WTC11 (cell line): ENCODE data around the gene MEP1A. TPM values are rescaled to one million over a fixed set of nuclear protein-coding genes. Genes with fewer than 3 reads are reported as not detected.

Experiments used
- ATAC-seq: fragments of 200-7000 bp; cut with Tn5 transposase; 2 replicates; pipeline ENCODE4 v1.10.0; 2021; ENCODE audit warnings: mild to moderate bottlenecking, moderate library complexity
- CTCF ChIA-PET: fragments of 300-600 bp; sonication (Branson Sonifier 250); formaldehyde crosslinking; loops from one replicate; lab custom pipeline; 2021; ENCODE audit warnings: antibody characterized with exemption; lab: Charles Lee
- POLR2A ChIA-PET: fragments of 350-600 bp; sonication (Branson Sonifier 250); formaldehyde crosslinking; loops from one replicate; lab custom pipeline; 2021; ENCODE audit warnings: antibody characterized with exemption; lab: Charles Lee
- DNase-seq: peaks from one replicate; pipeline ENCODE4 v3.0.0; 2021; ENCODE audit warnings: low spot score
- H3K27ac Mint-ChIP-seq: 2 replicates; pipeline ENCODE4 v1.8.0; 2021; ENCODE audit warnings: mixed read lengths
- H3K27me3 Mint-ChIP-seq: 2 replicates; pipeline ENCODE4 v1.8.0; 2021; ENCODE audit warnings: low read depth, mild to moderate bottlenecking, moderate library complexity, mixed read lengths
- H3K36me3 Mint-ChIP-seq: 2 replicates; pipeline ENCODE4 v1.8.0; 2021; ENCODE audit warnings: mixed read lengths
- H3K4me1 Mint-ChIP-seq: 2 replicates; pipeline ENCODE4 v1.8.0; 2022; ENCODE audit warnings: mixed read lengths
- H3K4me3 Mint-ChIP-seq: 2 replicates; pipeline ENCODE4 v1.8.0; 2021; ENCODE audit warnings: mild to moderate bottlenecking, moderate library complexity, mixed read lengths
- H3K9me3 Mint-ChIP-seq: 2 replicates; pipeline ENCODE4 v1.8.0; 2021; ENCODE audit warnings: mixed read lengths
- ARID4B ChIP-seq: sonication (generic); formaldehyde crosslinking; IDR thresholded peaks from 2 replicates; pipeline ENCODE4 v1.8.0; 2023; ENCODE audit warnings: missing genetic modification reagents, mild to moderate bottlenecking, borderline replicate concordance
- CREM ChIP-seq: sonication (generic); formaldehyde crosslinking; IDR thresholded peaks from 2 replicates; pipeline ENCODE4 v1.8.1; 2022; ENCODE audit warnings: mild to moderate bottlenecking, missing genetic modification reagents, moderate library complexity
- E2F1 ChIP-seq: sonication (generic); formaldehyde crosslinking; IDR thresholded peaks from 2 replicates; pipeline ENCODE4 v1.8.0; 2022; ENCODE audit warnings: mild to moderate bottlenecking, missing genetic modification reagents
- EMX1 ChIP-seq: fragments of 250-450 bp; sonication (Bioruptor Pico); IDR thresholded peaks from 2 replicates; pipeline ENCODE4 v1.8.0; 2021; ENCODE audit warnings: mild to moderate bottlenecking
- FOXP4 ChIP-seq: sonication (generic); formaldehyde crosslinking; IDR thresholded peaks from 2 replicates; pipeline ENCODE4 v1.8.0; 2022; ENCODE audit warnings: mild to moderate bottlenecking, missing genetic modification reagents
- IRF2 ChIP-seq: sonication (generic); formaldehyde crosslinking; IDR thresholded peaks from 2 replicates; pipeline ENCODE4 v1.8.0; 2022; ENCODE audit warnings: low read depth, missing genetic modification reagents, borderline replicate concordance
- MYBL2 ChIP-seq: sonication (generic); formaldehyde crosslinking; IDR thresholded peaks from 2 replicates; pipeline ENCODE4 v1.8.1; 2023; ENCODE audit warnings: mild to moderate bottlenecking, moderate library complexity, missing genetic modification reagents
- NR3C1 ChIP-seq: sonication (generic); formaldehyde crosslinking; conservative IDR thresholded peaks from 2 replicates; pipeline ENCODE4 v1.8.1; 2023; ENCODE audit warnings: low read depth, mild to moderate bottlenecking, missing genetic modification reagents
- RELA ChIP-seq: sonication (generic); formaldehyde crosslinking; IDR thresholded peaks from 2 replicates; pipeline ENCODE4 v1.8.1; 2022; ENCODE audit warnings: missing genetic modification reagents, mild to moderate bottlenecking, borderline replicate concordance
- RORB ChIP-seq: fragments of 250-450 bp; sonication (Bioruptor Pico); IDR thresholded peaks from 2 replicates; pipeline ENCODE4 v1.9.0; 2021; ENCODE audit warnings: mild to moderate bottlenecking
- SOX15 ChIP-seq: fragments of 250-450 bp; sonication (Bioruptor Pico); IDR thresholded peaks from 2 replicates; pipeline ENCODE4 v1.9.0; 2021; ENCODE audit warnings: mild to moderate bottlenecking
- STAT6 ChIP-seq: sonication (generic); formaldehyde crosslinking; conservative IDR thresholded peaks from 2 replicates; pipeline ENCODE4 v1.8.1; 2023; ENCODE audit warnings: mild to moderate bottlenecking, low read depth, missing genetic modification reagents, moderate library complexity
- TEAD4 ChIP-seq: sonication (generic); formaldehyde crosslinking; IDR thresholded peaks from 2 replicates; pipeline ENCODE4 v1.8.0; 2022; ENCODE audit warnings: mild to moderate bottlenecking, missing genetic modification reagents
- ZNF232 ChIP-seq: sonication (generic); formaldehyde crosslinking; IDR thresholded peaks from 2 replicates; pipeline ENCODE4 v1.8.0; 2022; ENCODE audit warnings: mild to moderate bottlenecking, missing genetic modification reagents
- ZNF423 ChIP-seq: fragments of 250-450 bp; sonication (Bioruptor Pico); IDR thresholded peaks from 2 replicates; pipeline ENCODE4 v2.1.2; 2022; ENCODE audit warnings: mild to moderate bottlenecking, moderate library complexity
- total RNA-seq: library from RNA; stranded (reverse); gene quantifications from 3 replicates; pipeline ENCODE4 v1.2.3, GENCODE V29; 2021
- TF ChIP-seq, protein P1 (sequence below): sonication (generic); formaldehyde crosslinking; conservative IDR thresholded peaks from 2 replicates; pipeline ENCODE4 v1.8.1; 2022; ENCODE audit warnings: mild to moderate bottlenecking, missing genetic modification reagents

The MEP1A gene
- total RNA-seq, 1 experiment from 2014 or later: 0.09 TPM

DNA sequence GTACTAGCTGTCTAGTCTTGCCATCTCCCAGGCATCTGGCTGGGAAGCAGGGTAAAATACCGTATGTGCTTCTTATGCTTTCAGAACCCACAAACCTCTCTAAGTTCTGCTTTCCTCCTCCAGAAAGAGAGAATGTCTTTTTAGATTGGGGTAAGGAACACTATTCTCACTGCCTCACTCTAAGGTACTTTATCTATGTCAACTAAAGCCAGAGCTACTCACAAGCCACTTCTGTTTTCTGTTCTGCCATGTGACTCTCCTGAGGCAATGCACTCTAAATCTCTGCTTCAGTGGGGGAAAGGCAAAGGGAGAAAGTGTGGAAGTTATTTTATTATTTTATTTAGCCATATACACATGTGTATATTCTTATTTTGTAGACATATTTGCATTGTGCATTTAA lies 15.6 kb downstream of the MEP1A start (continued):
- TF ChIP-seq ARID4B (CRISPR knock-in tag) (no peak), STAT6 (CRISPR knock-in tag) (no peak)

DNA sequence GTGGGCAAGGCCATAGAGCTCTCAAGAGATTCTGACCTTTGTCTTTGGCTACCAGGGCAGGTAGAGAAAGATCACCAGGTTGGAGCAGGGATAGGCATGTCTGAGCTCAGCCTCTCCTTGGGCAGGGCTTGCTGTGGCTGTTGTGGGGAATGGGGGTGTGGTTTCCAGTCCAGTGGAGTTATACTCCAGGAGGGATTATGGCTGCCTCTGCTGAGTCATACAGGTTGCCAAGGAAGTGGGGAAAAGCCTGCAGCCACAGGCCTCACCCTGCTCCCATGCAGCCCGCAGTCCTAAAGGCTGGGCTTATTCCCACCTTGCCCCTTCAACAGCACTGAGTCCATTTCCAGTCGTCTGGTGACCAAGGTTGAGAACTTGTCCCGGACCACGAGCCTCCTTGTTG lies 21.9 kb downstream of the MEP1A start:
- ChIA-PET CTCF (no interaction called here), POLR2A (no interaction called here)
- no peak for TF ChIP-seq TEAD4 (CRISPR knock-in tag)
- no peak for TF ChIP-seq E2F1 (CRISPR knock-in tag)
- TF ChIP-seq, protein P1, sequence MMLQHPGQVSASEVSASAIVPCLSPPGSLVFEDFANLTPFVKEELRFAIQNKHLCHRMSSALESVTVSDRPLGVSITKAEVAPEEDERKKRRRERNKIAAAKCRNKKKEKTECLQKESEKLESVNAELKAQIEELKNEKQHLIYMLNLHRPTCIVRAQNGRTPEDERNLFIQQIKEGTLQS (CRISPR knock-in tag): no peak
- no peak for TF ChIP-seq EMX1 (CRISPR knock-in tag)
- TF ChIP-seq ZNF423: no peak
- TF ChIP-seq RELA (CRISPR knock-in tag): no peak
- no peak for TF ChIP-seq ZNF232 (CRISPR knock-in tag)
- no peak for TF ChIP-seq RORB (CRISPR knock-in tag)
- Mint-ChIP-seq H3K9me3 (peaks cover 28% of the 10 kb centered on the region), H3K36me3 (no peaks in the 10 kb centered on the region), H3K27ac (no peak overlapping the region), H3K27me3 (no peaks in the 10 kb centered on the region), H3K4me1 (peaks cover 4% of the 10 kb centered on the region; the same call in 1 of the 2 replicates), H3K4me3 (no peak overlapping the region)
- DNase-seq (no peak), ATAC-seq (no peak)

DNA sequence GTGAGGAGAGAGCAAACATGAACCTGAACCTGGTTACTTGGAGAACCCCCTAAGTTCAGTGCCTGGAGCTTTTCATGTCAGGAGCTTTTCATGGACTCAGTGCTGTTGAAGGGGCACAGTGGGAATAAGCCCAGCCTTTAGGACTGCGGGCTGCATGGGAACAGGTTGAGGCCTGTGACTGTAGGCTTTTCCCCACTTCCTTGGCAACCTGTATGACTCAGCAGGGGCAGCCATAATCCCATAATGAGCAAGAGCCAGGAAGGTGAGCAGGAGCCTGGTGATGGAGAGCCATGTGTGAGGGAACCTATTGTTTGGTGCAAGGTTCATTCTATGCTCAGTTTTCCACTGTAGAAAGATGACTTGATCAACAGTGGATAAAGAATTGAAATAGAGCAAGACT lies 23.4 kb downstream of the MEP1A start:
- no peak overlapping the region for H3K27ac Mint-ChIP-seq
- H3K9me3 Mint-ChIP-seq: peaks cover 14% of the 10 kb centered on the region
- H3K36me3 Mint-ChIP-seq: no peaks in the 10 kb centered on the region
- POLR2A ChIA-PET: no interaction called here
- TF ChIP-seq IRF2 (CRISPR knock-in tag): no peak
- no peak for TF ChIP-seq FOXP4
- TF ChIP-seq SOX15: no peak
- TF ChIP-seq EMX1 (CRISPR knock-in tag): no peak
- no peak for TF ChIP-seq NR3C1
- TF ChIP-seq CREM (CRISPR knock-in tag): no peak
- no peak for TF ChIP-seq MYBL2 (CRISPR knock-in tag)
- CTCF ChIA-PET: no interaction called here
- no peak for DNase-seq
- no peak overlapping the region for H3K4me3 Mint-ChIP-seq
- no peak for ATAC-seq
- H3K4me1 Mint-ChIP-seq: peaks cover 4% of the 10 kb centered on the region; the same call in 1 of the 2 replicates
- no peaks in the 10 kb centered on the region for H3K27me3 Mint-ChIP-seq
